SK-N-MC (cell line): ENCODE measurements around the gene PSTPIP2.
"Not testable (repeated sequence)": the region's sequence is repeated elsewhere in the genome, so short reads cannot be mapped to it uniquely, and the experiment has no call there.

Source experiments
- DNase-seq: peaks from one replicate; pipeline ENCODE4 v3.0.0-alpha.2; 2011; ENCODE audit warnings: low read depth, low spot score
- H3K27ac ChIP-seq: fragments of 200-600 bp; sonication (generic); 2 replicates; pipeline ENCODE4 v1.5.1; 2016; ENCODE audit warnings: mixed run types
- H3K36me3 ChIP-seq: fragments of 200-600 bp; sonication (generic); 2 replicates; pipeline ENCODE4 v1.6.1; 2017; ENCODE audit warnings: antibody characterized with exemption, low read length, mixed read lengths; ENCODE audit not compliant: insufficient read depth
- H3K4me3 ChIP-seq: fragments of 200-600 bp; sonication (generic); 2 replicates; pipeline ENCODE4 v1.5.1; 2016
- H3K9ac ChIP-seq: fragments of 200-600 bp; sonication (generic); 2 replicates; pipeline ENCODE4 v1.8.0; 2017; ENCODE audit warnings: mixed run types, mixed read lengths; ENCODE audit not compliant: insufficient read length
- H3K9me3 ChIP-seq: fragments of 200-600 bp; sonication (generic); 2 replicates; pipeline ENCODE4 v1.6.1; 2017; ENCODE audit warnings: low read depth, mild to moderate bottlenecking, antibody characterized with exemption, low read length, moderate library complexity, mixed read lengths
- EZH2 ChIP-seq: fragments of 200-600 bp; sonication (generic); IDR thresholded peaks from one replicate; pipeline ENCODE4 v1.6.1; 2017; ENCODE audit warnings: antibody characterized with exemption
- FOXP2 ChIP-seq: optimal IDR thresholded peaks from 2 replicates; pipeline ENCODE3; 2011; ENCODE audit warnings: mild to moderate bottlenecking, moderate library complexity; ENCODE audit not compliant: insufficient read depth; ENCODE audit errors: extremely low read length, control extremely low read depth
- POLR2AphosphoS5 ChIP-seq: IDR thresholded peaks from 2 replicates; pipeline ENCODE4 v1.6.1; 2012; ENCODE audit warnings: mild to moderate bottlenecking, low read depth, low read length, borderline replicate concordance

PSTPIP2 gene

GRCh38 chr18:46008531-46008930, 63.5 kb downstream of the PSTPIP2 start:
- no peaks in the 10 kb centered on the region for H3K36me3 ChIP-seq
- H3K9me3 ChIP-seq, result no peaks in the 10 kb centered on the region
- DNase-seq, result no peak
- H3K9ac ChIP-seq, result no peak overlapping the region
- TF ChIP-seq EZH2 (no peak), POLR2AphosphoS5 (no peak), FOXP2 (no peak)
- no peak overlapping the region for H3K27ac ChIP-seq
- no peak overlapping the region for H3K4me3 ChIP-seq

GRCh38 chr18:46007165-46007564, 64.9 kb downstream of the PSTPIP2 start:
- TF ChIP-seq FOXP2 (no peak), POLR2AphosphoS5 (no peak), EZH2 (no peak)
- no peak overlapping the region for H3K27ac ChIP-seq
- H3K9ac ChIP-seq, result no peak overlapping the region
- H3K36me3 ChIP-seq, result no peaks in the 10 kb centered on the region
- H3K9me3 ChIP-seq, result no peaks in the 10 kb centered on the region
- H3K4me3 ChIP-seq, result no peak overlapping the region
- no peak for DNase-seq

GRCh38 chr18:46002934-46003333, 69.1 kb downstream of the PSTPIP2 start:
- TF ChIP-seq POLR2AphosphoS5, result no peak
- TF ChIP-seq FOXP2, result no peak
- TF ChIP-seq EZH2, result no peak
- H3K9ac ChIP-seq, result no peak overlapping the region
- no peaks in the 10 kb centered on the region for H3K9me3 ChIP-seq
- no peak for DNase-seq
- no peak overlapping the region for H3K27ac ChIP-seq
- no peaks in the 10 kb centered on the region for H3K36me3 ChIP-seq
- H3K4me3 ChIP-seq, result no peak overlapping the region

- Histone ChIP-seq H3K27ac (no peak overlapping the region), H3K36me3 (no peaks in the 10 kb centered on the region), H3K4me3 (no peak overlapping the region), H3K9me3 (no peaks in the 10 kb centered on the region), H3K9ac (no peak overlapping the region)
- TF ChIP-seq POLR2AphosphoS5 (no peak), FOXP2 (no peak), EZH2 (no peak)
- DNase-seq, result no peak
Measured at GRCh38 chr18:46001892-46002291, 70.2 kb downstream of the PSTPIP2 start.

- Histone ChIP-seq H3K36me3 (no peaks in the 10 kb centered on the region), H3K9ac (no peak overlapping the region), H3K9me3 (no peaks in the 10 kb centered on the region), H3K4me3 (no peak overlapping the region), H3K27ac (no peak overlapping the region)
- DNase-seq, result no peak
- TF ChIP-seq EZH2 (no peak), POLR2AphosphoS5 (no peak), FOXP2 (no peak)
Measured at GRCh38 chr18:46001074-46001473, 71.0 kb downstream of the PSTPIP2 start.

GRCh38 chr18:45999536-45999935, 72.5 kb downstream of the PSTPIP2 start:
- no peak overlapping the region for H3K9ac ChIP-seq
- no peak for DNase-seq
- H3K27ac ChIP-seq, result no peak overlapping the region
- no peak for TF ChIP-seq POLR2AphosphoS5
- no peak for TF ChIP-seq EZH2
- TF ChIP-seq FOXP2, result no peak
- no peaks in the 10 kb centered on the region for H3K9me3 ChIP-seq
- H3K36me3 ChIP-seq, result no peaks in the 10 kb centered on the region
- no peak overlapping the region for H3K4me3 ChIP-seq

- H3K9ac ChIP-seq, result no peak overlapping the region
- no peaks in the 10 kb centered on the region for H3K36me3 ChIP-seq
- no peak overlapping the region for H3K27ac ChIP-seq
- no peak for DNase-seq
- TF ChIP-seq POLR2AphosphoS5 (no peak), FOXP2 (no peak), EZH2 (no peak)
- no peaks in the 10 kb centered on the region for H3K9me3 ChIP-seq
- no peak overlapping the region for H3K4me3 ChIP-seq
Measured at GRCh38 chr18:45998244-45998643, 73.8 kb downstream of the PSTPIP2 start.

- no peak overlapping the region for H3K27ac ChIP-seq
Measured at GRCh38 chr18:45997700-45998151, 74.3 kb downstream of the PSTPIP2 start.

GRCh38 chr18:45995461-45995860, 76.6 kb downstream of the PSTPIP2 start:
- TF ChIP-seq EZH2, result no peak
- no peak for TF ChIP-seq POLR2AphosphoS5
- no peak for TF ChIP-seq FOXP2

More at GRCh38 chr18:45997700-45998151, 74.3 kb downstream of the PSTPIP2 start:
- no peaks in the 10 kb centered on the region for H3K9me3 ChIP-seq
- H3K9ac ChIP-seq, result no peak overlapping the region
- H3K4me3 ChIP-seq, result no peak overlapping the region
- no peak for TF ChIP-seq POLR2AphosphoS5
- TF ChIP-seq EZH2, result no peak
- TF ChIP-seq FOXP2, result no peak
- DNase-seq, result no peak
- no peaks in the 10 kb centered on the region for H3K36me3 ChIP-seq

GRCh38 chr18:45993438-45993837, 78.6 kb downstream of the PSTPIP2 start:
- H3K36me3 ChIP-seq, result no peaks in the 10 kb centered on the region
- no peak for DNase-seq
- H3K4me3 ChIP-seq, result no peak overlapping the region
- TF ChIP-seq FOXP2 (no peak), POLR2AphosphoS5 (no peak), EZH2 (no peak)
- no peaks in the 10 kb centered on the region for H3K9me3 ChIP-seq
- no peak overlapping the region for H3K27ac ChIP-seq
- H3K9ac ChIP-seq, result no peak overlapping the region

More at GRCh38 chr18:45995461-45995860, 76.6 kb downstream of the PSTPIP2 start:
- Histone ChIP-seq H3K36me3 (no peaks in the 10 kb centered on the region), H3K9me3 (no peaks in the 10 kb centered on the region), H3K27ac (no peak overlapping the region), H3K4me3 (no peak overlapping the region), H3K9ac (no peak overlapping the region)
- no peak for DNase-seq

GRCh38 chr18:45992527-45992926, 79.5 kb downstream of the PSTPIP2 start:
- not testable (repeated sequence) for H3K9ac ChIP-seq, H3K4me3 ChIP-seq, DNase-seq, H3K27ac ChIP-seq, H3K9me3 ChIP-seq, H3K36me3 ChIP-seq
